T-helper 2 cell treated with Interferon-gamma antibody and Interleukin-4, amounts not matched to agents 100 ng/mL and 5 ng/mL, for 36 hours (primary cell): ENCODE results near the gene USP35. TPM values are rescaled to one million over a fixed set of nuclear protein-coding genes. Genes with fewer than 3 reads are reported as not detected.

Source experiments
- total RNA-seq: library from RNA; stranded (reverse); gene quantifications from 2 replicates; pipeline ENCODE4 v1.2.3, GENCODE V29; 2022

USP35 gene
- total RNA-seq, 1 donor from 2014 or later: 14.6 TPM

Other genes with a start within 250 kb of the USP35 start
- 56.4 and 57.1 TPM in 2 replicates for gene INTS4, start 194.3 kb upstream of the USP35 start, total RNA-seq
- gene KCTD14, start 165.6 kb upstream of the USP35 start, total RNA-seq: 0.39 and 0.45 TPM in 2 replicates
- gene THRSP, start 125.1 kb upstream of the USP35 start, total RNA-seq: not detected in 2 replicates
- gene NDUFC2, start 109.1 kb upstream of the USP35 start, total RNA-seq: 198 and 207 TPM in 2 replicates
- gene ALG8, start 49.3 kb upstream of the USP35 start, total RNA-seq: 65.2 and 66.7 TPM in 2 replicates
- gene KCTD21, start 293 bp upstream of the USP35 start, total RNA-seq: 10.6 and 11.3 TPM in 2 replicates
- gene GAB2, start 228.9 kb downstream of the USP35 start, total RNA-seq: 85.2 and 96.1 TPM in 2 replicates